GM18909 (cell line): Measurements from ENCODE around the gene POLR2E.

Source experiments
- ATAC-seq: cut with Tn5 transposase; IDR thresholded peaks from one replicate; pipeline ENCODE4 v1.9.1; 2021; ENCODE audit warnings: mild to moderate bottlenecking; ENCODE audit not compliant: unreplicated experiment, poor library complexity

Gene POLR2E

DNA sequence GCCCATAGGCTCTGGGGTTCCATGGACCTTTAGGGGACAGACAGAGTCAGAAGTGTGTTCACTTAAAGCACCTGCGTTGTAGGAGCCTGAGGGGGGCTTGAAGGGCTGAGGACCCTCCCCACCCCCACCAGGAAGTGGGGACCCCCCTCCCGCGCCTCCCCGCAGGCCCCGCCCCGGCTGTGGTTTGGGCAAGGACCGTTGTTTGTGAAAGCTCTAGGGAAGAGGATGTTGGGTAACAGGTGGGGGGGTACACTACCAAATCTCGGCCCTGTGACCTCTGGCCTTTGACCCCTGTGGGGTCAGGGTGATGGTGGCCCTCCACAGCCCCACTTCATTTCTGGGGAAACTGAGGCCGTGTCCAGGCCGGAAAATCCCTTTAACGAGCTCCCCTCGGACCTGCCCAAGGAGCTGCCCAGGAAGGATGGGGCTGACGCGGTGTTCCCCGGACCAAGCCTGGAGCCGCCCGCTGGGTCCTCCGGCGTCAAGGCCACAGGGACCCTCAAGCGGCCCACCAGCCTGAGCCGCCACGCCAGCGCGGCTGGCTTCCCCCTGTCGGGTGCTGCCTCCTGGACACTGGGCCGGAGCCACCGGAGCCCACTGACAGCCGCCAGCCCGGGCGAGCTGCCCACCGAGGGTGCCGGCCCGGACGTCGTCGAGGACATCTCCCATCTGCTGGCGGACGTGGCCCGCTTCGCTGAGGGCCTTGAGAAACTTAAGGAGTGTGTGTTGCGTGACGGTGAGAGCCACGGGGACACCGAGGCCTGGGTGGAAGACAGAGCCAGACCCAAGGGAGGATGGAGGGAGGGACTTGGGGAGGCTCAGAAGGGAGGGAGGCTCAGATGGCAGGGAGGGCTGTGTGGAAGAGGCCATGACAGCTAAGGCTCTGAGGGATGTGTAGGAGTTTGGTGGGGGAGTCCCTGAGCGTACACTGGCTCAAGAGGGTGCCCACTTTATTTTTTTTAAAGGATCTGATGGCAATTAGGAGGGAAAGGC, 26.9 kb downstream of the POLR2E start:
- no peak for ATAC-seq

GRCh38 chr19:1067341-1067957, 27.7 kb downstream of the POLR2E start:
- no peak for ATAC-seq

DNA sequence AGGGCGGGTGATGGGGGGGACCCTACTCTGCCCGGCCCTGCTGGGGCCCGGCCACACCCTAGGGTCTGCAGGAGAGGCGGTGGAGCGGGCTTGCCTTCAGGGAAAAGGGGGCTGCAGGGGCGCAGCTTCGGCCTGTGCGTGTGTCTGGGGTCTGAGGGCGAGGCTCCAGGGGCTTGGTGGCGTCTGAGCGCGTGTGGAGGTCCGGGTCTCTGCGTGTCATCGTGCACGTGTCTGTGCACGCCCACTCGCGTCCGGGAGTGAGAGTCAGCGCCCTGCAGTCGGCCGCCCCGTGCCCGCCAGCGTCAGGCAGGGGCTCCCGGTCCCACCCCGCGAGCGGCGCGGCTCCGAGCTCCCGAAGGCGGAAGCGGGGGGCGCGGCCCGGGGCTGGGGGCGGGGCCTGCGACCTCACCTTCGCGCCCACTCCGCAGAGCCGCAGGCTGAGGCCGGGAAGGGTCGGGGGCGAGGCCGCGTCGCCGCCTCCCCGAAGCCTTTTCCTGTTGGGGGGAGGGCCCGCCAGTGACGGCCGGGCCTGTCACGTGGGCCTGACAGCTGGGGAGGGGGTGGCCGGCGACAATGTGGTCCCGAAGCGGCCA, 28.3 kb downstream of the POLR2E start, which contains the start of gene ARHGAP45:
Gene ARHGAP45, plus strand, starts transcription at position 420 of the 593 bp plus-strand sequence. CDS start 239 bp downstream, outside the sequence.
- ATAC-seq = no peak

DNA sequence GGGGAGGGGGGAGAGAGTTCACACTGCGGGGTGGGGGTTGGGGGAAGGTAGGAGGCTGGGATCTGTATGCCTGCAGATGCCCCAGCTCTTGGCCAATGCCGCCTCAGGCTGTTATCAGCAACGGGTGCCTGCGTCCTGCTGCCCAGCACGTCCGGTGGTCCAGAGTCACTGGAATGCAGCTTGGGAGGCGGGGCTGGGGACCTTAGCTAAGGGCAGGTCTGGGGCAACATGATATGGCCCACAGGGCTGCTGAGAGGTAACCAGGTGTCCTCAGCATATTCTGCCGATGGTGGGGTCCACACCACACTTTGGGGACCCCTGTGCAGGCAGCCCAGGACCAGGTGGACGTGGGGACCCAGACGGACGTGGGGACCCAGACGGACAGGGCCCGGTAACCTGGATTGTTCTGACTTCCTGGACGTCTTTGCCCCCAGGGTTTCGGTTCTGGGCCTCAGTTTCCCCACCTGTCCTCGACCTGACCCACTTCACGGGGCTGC, 28.9 kb downstream of the POLR2E start:
- no peak for ATAC-seq

DNA sequence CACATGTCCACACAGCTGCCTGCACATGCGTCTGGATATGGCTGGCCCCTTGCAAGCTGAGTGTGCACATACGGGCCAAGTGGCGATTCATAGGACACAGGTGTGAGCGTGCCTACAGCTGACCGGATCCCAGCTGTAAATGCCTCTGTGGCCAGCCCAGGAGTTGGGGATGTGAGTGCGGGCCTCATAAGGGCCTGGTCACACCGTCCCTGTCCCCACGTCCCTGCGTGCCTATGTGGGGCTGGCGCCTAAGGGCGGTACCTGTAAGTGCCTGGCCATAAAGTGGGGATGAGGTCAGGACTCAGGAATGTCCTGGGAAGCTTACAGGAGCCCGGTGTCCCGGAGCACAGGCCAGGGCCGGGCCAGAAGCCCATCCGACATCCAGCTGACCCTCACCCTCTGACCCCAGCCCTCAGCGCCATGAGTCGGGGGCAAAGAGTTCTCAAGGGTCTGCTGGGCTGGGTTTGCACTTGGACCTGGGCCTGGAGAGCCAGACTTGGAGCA, 29.5 kb downstream of the POLR2E start:
- no peak for ATAC-seq

DNA sequence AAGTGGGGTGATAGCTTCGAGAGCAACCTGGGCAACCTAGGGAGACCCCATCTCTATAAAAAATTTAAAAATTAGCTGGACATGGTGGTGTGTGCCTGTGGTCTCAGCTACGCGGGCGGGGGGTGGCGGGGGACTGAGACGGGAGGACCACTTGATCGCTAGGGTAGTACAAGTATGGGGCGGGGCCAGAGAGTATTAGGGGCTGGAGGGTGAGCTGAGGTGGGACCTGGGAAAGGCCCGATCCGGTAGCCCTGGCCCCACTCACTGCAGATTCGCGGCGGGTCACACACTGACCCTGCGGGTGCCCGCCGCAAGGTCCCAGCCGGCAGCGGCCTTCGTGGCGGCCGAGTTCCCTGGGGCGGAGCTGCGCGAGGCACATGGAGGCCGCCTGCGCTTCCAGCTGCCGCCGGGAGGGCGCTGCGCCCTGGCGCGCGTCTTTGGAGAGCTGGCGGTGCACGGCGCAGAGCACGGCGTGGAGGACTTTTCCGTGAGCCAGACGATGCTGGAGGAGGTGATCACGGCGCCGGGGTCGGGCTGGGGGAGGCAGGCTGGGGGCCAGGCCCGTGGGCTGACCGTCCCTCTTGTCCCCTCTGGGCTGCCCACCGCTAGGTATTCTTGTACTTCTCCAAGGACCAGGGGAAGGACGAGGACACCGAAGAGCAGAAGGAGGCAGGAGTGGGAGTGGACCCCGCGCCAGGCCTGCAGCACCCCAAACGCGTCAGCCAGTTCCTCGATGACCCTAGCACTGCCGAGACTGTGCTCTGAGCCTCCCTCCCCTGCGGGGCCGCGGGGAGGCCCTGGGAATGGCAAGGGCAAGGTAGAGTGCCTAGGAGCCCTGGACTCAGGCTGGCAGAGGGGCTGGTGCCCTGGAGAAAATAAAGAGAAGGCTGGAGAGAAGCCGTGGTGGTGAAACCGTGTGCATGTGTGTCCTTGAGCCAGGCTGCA, 30.2 kb downstream of the POLR2E start:
- ATAC-seq = peak; percentile 35

DNA sequence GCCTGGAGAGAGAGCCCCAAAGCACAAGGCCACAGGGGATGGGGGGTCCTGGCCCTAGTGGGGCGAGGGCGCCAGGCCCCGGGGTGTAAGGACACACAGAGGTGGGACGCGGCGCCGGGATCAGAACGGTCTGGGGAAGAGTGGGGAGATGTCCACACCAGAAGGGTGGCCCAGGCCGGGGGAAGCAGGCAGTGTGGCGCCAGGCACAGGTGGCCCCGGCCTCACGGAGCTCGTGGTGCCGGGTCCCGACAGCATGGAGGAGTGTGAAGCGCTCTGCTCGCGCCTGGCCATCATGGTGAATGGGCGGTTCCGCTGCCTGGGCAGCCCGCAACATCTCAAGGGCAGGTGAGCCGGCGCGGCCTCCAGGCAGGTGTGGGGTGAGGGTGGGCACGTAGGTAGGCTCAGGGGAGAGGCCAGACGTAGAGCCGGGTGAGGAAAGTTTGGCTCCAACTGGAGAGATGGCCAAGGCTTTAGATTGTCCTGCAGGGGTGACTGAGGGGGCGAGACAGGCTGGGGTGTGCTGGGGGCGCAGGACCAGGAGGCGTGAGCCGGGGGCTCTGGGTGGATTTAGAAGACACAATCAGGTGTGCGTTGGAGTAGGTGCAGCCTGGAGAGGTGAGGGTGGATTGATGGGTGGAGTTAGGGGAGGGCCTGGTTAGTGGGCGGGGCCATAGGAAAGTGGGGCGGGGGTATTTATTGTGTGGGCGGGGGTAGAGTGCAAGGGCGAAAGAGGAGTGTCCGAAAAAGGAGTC, 31.1 kb downstream of the POLR2E start:
- ATAC-seq = no peak

DNA sequence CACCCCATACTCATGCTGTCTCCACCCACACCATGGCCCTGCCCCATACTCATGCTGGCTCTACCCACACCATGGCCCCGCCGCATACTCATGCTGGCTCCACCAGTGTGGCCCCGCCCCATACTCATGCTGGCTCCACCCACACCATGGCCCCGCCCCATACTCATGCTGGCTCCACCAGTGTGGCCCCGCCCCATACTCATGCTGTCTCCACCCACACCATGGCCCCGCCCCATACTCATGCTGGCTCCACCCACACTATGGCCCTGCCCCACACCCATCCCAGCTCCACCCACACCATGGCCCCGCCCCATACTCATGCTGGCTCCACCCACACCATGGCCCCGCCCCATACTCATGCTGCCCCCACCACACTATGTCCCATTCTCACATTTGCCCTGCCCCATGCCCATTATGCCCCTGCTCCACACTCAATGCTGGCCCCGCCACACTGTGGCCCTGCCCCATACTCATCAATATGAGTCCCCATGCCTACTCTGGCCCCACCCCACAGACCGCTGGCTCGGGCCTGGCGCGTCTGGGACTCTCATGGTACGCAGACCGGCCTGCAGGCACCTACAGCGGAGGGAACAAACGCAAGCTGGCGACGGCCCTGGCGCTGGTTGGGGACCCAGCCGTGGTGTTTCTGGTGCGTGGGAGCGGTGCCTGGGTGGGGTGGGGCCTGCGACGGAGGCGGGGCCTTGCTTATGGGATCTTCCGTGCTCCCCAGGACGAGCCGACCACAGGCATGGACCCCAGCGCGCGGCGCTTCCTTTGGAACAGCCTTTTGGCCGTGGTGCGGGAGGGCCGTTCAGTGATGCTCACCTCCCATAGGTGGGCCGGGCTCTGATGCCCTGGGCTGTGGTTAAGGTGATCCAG, 31.9 kb downstream of the POLR2E start:
- no peak for ATAC-seq

DNA sequence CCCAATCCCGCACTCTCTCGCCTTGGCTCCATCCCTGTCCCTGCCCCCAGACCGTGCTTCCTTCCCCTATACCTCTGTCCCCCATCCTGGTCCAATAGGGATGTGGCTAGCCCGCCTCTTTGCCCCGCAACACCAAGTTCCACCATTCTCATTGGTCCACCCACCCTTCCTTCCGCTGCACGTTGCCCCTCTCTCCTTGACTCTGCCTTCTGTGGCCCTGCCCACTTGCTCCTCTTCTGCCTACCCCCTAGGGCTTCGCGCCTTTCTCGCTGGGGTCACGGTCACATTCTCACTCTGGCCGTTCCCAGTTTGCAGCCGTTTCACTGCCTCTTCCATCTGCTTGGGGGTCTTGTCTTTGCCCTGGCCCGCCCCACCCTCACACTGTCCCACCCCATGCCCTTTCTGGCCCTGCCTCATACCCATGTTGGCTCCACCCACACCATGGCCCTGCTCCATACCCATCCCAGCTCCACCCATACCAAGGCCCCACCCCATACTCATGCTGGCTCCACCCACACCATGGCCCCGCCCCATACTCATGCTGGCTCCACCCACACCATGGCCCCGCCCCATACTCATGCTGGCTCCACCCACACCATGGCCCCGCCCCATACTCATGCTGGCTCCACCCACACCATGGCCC, 32.7 kb downstream of the POLR2E start:
- ATAC-seq = no peak

GRCh38 chr19:1061987-1062386, 33.2 kb downstream of the POLR2E start:
- no peak for ATAC-seq

- ATAC-seq = no peak
These were observed 34.5 kb downstream of the POLR2E start for GRCh38 chr19:1060689-1061088.

GRCh38 chr19:1058112-1058511, 37.1 kb downstream of the POLR2E start:
- ATAC-seq = no peak

DNA sequence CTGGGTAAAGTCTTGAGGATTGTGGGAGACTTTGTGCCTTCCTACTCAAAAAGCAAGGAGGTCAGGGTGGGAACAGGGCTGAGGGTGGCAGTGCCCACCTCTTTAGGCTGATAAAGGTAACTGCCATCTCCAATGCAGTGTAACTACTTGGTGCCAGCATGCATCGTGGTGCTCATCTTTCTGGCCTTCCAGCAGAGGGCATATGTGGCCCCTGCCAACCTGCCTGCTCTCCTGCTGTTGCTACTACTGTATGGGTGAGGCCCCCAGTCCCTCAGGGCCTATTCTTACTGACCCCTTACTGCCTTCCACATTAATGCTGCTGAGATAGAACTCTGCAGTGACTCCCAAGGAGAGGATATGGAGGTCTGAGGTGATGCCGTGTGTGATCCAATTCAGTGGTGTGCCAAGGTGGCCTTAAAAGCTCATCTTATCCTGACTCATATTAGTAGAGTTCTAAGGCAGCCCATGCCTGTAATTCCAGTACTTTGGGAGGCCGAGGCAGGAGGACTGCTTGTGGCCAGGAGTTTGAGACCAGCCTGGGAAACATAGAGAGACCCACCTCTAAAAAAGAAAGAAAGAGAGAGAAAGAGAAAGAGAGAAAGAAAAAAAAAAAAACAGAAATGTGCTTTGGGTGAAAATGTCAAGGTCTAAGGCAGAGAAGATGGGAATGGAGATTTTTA, 37.9 kb downstream of the POLR2E start:
- ATAC-seq = no peak

GRCh38 chr19:1055886-1056620, 39.1 kb downstream of the POLR2E start:
- ATAC-seq = no peak

- no peak for ATAC-seq
These were observed 40.1 kb downstream of the POLR2E start for GRCh38 chr19:1055028-1055425.
